HG02943 (cell line): Measurements from ENCODE around the gene MAPK1IP1L.

ENCODE experiments used
- ATAC-seq: cut with Tn5 transposase; IDR thresholded peaks from one replicate; pipeline ENCODE4 v1.9.1; 2021; ENCODE audit warnings: mild to moderate bottlenecking, low read depth, moderate library complexity; ENCODE audit not compliant: unreplicated experiment

The MAPK1IP1L gene

DNA sequence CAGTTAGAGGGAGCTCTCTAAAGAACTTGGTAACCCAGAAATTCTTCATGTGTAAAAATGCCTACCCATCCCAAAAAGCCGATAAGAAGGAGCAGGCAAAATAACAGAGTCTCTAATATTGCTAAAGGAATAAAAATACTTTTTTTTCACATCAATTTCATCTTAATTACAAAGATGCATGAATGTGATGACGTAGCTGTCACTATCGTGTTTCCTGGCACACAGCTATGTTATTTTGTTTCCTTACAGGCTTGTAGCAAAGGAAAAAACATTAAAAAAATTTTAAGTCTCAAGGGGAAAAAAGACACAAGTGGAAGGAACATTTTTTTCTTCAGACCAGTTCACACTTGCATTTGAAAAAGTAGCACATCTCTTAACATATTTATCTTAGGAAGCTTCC is 67.3 kb downstream of the MAPK1IP1L start:
- ATAC-seq, result no peak
